ENCODE measurements around the gene DNAH6. TPM values are rescaled to one million over a fixed set of nuclear protein-coding genes. Genes with fewer than 3 reads are reported as not detected.

Gene DNAH6
- total and polyA plus RNA-seq, 10 of the 15 experiments (the other 5 are each of a cell fraction or from before 2014, with no cell fraction given): 0.07 to 1.0 (median 0.29) TPM

GRCh38 chr2:84797271-84797670, 281.0 kb downstream of the DNAH6 start (continued):
- TF ChIP-seq, protein P1, sequence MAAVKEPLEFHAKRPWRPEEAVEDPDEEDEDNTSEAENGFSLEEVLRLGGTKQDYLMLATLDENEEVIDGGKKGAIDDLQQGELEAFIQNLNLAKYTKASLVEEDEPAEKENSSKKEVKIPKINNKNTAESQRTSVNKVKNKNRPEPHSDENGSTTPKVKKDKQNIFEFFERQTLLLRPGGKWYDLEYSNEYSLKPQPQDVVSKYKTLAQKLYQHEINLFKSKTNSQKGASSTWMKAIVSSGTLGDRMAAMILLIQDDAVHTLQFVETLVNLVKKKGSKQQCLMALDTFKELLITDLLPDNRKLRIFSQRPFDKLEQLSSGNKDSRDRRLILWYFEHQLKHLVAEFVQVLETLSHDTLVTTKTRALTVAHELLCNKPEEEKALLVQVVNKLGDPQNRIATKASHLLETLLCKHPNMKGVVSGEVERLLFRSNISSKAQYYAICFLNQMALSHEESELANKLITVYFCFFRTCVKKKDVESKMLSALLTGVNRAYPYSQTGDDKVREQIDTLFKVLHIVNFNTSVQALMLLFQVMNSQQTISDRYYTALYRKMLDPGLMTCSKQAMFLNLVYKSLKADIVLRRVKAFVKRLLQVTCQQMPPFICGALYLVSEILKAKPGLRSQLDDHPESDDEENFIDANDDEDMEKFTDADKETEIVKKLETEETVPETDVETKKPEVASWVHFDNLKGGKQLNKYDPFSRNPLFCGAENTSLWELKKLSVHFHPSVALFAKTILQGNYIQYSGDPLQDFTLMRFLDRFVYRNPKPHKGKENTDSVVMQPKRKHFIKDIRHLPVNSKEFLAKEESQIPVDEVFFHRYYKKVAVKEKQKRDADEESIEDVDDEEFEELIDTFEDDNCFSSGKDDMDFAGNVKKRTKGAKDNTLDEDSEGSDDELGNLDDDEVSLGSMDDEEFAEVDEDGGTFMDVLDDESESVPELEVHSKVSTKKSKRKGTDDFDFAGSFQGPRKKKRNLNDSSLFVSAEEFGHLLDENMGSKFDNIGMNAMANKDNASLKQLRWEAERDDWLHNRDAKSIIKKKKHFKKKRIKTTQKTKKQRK (IDR thresholded peaks at IDR 0.05; ENCODE audit: low read depth, low read length): no peak
- TF ChIP-seq BCL3 (IDR thresholded peaks at IDR 0.05; ENCODE audit: borderline replicate concordance, insufficient read depth, low read depth, low read length, poor library complexity, severe bottlenecking) (no peak), ZSCAN29 (IDR thresholded peaks at IDR 0.05) (no peak), WRNIP1 (IDR thresholded peaks at IDR 0.05; ENCODE audit: borderline replicate concordance, low read depth, low read length) (no peak), PAX5 (IDR thresholded peaks at IDR 0.05; ENCODE audit: borderline replicate concordance, low read depth, low read length) (no peak), ZNF274 (IDR thresholded peaks at IDR 0.05; ENCODE audit: insufficient read depth, insufficient read length) (no peak)
- TF ChIP-seq, protein P2, sequence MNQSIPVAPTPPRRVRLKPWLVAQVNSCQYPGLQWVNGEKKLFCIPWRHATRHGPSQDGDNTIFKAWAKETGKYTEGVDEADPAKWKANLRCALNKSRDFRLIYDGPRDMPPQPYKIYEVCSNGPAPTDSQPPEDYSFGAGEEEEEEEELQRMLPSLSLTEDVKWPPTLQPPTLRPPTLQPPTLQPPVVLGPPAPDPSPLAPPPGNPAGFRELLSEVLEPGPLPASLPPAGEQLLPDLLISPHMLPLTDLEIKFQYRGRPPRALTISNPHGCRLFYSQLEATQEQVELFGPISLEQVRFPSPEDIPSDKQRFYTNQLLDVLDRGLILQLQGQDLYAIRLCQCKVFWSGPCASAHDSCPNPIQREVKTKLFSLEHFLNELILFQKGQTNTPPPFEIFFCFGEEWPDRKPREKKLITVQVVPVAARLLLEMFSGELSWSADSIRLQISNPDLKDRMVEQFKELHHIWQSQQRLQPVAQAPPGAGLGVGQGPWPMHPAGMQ (IDR thresholded peaks at IDR 0.05; ENCODE audit: borderline replicate concordance): no peak

Measured in GM12878 (cell line).